Bladder microvascular endothelial cell (primary cell): ENCODE data around the gene MRM3. TPM values are rescaled to one million over a fixed set of nuclear protein-coding genes. Genes with fewer than 3 reads are reported as not detected.

ENCODE experiments used
- total RNA-seq: library from RNA; depleted of rRNA; stranded (reverse); fragments of >200 nt; gene quantifications from 2 replicates; pipeline ENCODE4 v1.2.3, GENCODE V29; 2014

MRM3 gene, protein sequence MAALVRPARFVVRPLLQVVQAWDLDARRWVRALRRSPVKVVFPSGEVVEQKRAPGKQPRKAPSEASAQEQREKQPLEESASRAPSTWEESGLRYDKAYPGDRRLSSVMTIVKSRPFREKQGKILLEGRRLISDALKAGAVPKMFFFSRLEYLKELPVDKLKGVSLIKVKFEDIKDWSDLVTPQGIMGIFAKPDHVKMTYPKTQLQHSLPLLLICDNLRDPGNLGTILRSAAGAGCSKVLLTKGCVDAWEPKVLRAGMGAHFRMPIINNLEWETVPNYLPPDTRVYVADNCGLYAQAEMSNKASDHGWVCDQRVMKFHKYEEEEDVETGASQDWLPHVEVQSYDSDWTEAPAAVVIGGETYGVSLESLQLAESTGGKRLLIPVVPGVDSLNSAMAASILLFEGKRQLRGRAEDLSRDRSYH
- 16.2 and 20.2 TPM in 2 replicates for total RNA-seq

DNA sequence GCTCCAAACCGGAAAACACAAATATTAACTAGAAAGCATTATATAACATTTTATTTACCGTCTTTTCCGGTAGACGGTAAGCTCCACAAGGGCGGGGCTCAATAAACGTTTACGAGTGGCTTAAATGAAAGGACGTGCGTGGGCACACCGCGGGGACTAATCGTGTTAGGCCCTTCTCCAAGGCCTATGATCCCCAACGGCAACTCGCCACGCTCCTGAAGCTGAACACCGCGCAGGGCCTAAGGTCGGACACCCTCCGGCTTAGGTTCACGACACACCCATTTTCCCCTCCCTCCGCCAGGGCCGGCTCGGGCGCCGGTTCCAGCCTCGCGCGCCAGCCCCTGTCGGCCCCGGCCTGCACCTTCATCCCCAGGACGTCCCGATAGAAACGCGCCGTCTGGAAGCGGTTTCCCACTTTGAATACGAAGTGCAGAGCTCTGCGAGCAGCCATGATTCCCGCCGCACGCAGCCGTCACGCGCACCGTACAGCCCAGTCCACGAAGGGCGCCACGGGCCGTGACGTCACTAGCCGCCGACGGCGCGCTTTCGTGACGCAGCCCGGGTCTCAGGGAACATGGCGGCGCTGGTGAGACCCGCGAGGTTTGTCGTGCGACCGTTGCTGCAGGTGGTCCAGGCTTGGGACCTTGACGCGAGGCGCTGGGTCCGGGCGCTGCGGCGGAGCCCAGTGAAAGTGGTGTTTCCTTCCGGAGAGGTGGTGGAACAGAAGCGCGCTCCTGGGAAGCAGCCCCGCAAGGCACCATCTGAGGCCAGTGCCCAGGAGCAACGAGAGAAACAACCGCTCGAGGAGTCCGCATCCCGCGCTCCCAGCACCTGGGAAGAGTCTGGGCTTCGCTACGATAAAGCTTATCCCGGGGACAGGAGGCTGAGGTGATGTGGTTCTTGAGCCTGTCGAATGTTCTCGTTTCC, at the start of gene MRM3, which contains the start of gene GLOD4:
TSS of gene MRM3 (plus strand) at position 549 of the 927 bp plus-strand sequence. CDS start at position 575, 26 bp downstream.
TSS of gene GLOD4 (minus strand) at position 476 of the 927 bp plus-strand sequence. CDS start at position 451, 25 bp downstream.

DNA sequence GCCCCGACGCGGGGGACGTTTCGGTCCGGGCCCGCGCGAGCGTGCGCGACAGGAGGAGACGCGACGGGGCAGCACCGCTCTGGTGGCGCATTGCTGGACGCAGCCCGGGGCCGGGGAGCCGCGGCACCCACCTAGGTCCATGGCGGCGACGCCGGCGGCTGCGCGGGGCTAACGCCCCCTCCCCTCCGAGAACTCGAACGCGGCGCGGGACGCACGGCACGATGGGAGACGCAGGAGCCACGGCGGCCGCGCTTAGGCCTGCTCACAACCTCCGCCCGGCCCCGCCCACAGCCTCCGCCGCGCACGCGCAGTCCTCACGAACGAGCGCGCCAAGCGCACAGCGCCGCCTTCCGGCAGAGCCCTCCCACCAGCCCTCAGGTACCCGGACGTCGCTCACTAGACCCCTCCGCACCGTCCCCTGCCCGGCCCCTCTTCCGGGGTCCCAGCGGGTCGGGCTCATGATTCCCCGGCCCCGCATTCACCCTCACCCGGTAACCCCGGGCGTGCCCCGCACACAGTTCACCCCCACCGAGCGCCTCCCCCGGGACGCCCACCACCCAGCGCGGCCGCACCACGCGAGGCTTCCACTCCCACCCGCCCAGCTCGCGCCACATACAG, 30.0 kb upstream of the MRM3 start, which contains the start of gene GEMIN4:
TSS of gene GEMIN4 (minus strand) at position 263 of the 618 bp plus-strand sequence. CDS start at position 141, 122 bp downstream.

Other genes starting within 250 kb of the MRM3 start
- gene VPS53, start 67.5 kb upstream of the MRM3 start, total RNA-seq = 8.4 and 20.7 TPM in 2 replicates
- gene TLCD3A, start 49.8 kb upstream of the MRM3 start, total RNA-seq = 21.9 and 24.8 TPM in 2 replicates
- gene GEMIN4, start 30.1 kb upstream of the MRM3 start, total RNA-seq = 7.9 and 13.2 TPM in 2 replicates
- 63.1 and 80.1 TPM in 2 replicates for gene GLOD4, start 73 bp upstream of the MRM3 start, total RNA-seq
- gene NXN, start 197.4 kb downstream of the MRM3 start, total RNA-seq = 13.9 and 121 TPM in 2 replicates
- gene TIMM22, start 214.8 kb downstream of the MRM3 start, total RNA-seq = 16.7 and 18.6 TPM in 2 replicates